Stimulated activated CD8-positive, alpha-beta memory T cell treated with anti-CD3 and anti-CD28 coated beads, Interleukin-2, amount 100 ng/mL, for 1 hour (primary cell): ENCODE measurements around the gene GLT1D1.

Experiments
- DNase-seq, 2 donors: peaks; one replicate each; pipeline ENCODE4 v3.0.0-alpha.2; 2020; ENCODE audit warnings: low read depth in 2 of 2

Gene GLT1D1

GRCh38 chr12:129002427-129002826 is 149.1 kb downstream of the GLT1D1 start:
- DNase-seq, result no peak

DNA sequence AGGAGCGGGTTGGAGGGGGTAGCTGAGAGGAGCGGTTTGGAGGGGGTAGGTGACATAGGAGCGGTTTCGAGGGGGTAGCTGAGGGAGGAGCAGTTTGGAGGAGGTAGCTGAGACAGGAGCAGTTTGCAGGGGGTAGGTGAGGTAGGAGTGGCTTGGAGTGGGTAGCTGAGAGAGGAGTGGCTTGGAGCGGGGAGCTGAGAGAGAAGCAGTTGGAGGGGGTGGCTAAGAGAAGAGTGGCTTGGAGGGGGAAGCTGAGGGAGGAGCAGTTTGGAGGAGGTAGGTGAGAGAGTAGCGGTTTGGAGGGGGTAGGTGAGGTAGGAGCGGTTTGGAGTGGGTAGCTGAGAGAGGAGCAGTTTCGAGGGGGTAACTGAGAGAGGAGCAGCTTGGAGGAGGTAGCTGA is 152.1 kb downstream of the GLT1D1 start:
- DNase-seq, result no peak

- no peak for DNase-seq
These were observed 152.6 kb downstream of the GLT1D1 start for GRCh38 chr12:129005829-129006228.

DNA sequence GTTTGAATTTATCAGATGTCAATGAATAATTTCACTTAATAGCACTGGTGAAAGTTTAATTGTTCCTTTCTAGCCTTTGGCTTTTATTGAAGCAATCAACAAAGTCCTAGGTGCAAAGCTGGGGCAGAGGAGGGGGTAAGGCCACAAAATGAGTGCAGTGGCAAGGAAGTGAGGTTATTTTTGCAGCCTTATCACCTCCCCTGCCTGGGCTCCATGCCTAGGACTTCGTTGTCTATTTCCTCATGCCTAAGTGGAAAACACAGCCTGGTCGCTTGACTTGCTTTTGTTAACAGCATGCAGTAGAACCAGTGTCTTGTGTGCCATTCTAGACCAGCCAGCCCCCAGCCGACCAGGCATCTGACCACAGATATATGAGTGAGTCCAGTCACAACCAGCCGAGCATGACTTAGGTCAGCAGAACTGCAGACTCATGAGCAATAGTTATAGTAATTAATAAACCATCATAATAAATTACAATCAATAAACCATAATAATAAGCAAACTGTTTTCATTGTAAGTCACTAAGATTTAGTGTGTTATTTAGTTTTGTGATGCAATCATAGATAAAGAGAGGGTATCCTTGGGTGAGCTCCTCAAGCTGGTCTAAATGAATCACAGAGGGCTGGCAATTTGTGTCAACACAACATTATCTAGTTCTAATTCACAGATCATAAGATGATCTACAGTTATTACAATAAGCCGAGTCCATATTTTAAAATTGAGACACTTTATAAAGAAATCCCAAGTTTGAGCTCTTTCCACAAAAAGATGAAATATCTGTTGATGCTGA is 156.8 kb downstream of the GLT1D1 start:
- no peak for DNase-seq

- no peak for DNase-seq
These were observed 162.9 kb downstream of the GLT1D1 start for GRCh38 chr12:129016159-129016558.

DNA sequence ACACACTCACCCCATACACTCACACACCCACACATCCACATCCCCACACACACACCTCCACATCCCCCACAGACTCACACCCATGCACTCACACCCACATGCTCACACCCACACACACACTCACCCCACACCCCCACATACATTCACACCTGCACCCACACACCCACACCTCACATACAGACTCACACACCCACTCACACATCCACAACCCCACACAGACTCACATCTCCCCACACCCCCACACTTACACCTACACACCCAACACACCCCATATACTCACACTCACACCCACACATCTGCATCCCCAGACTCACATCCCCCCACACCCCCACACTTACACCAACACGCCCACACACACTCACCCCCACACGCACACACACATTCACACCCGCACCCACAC is 171.8 kb downstream of the GLT1D1 start:
- DNase-seq, result no peak

- no peak for DNase-seq
These were observed 175.6 kb downstream of the GLT1D1 start for GRCh38 chr12:129028844-129029243.
